Gastroesophageal sphincter (tissue), 3 donors: Measurements from ENCODE around the gene BLOC1S6.

ENCODE experiments used
- CTCF ChIP-seq, 4 experiments: fragments of 200-600 bp in 2 of 4; fragments of 450-650 bp in 2 of 4; sonication (generic) in 1 of 4; IDR thresholded peaks; one replicate each; pipeline ENCODE4 v1.5.1; 2017 to 2019; ENCODE audit warnings: antibody characterized with exemption in 4 of 4, mild to moderate bottlenecking in 2 of 4, moderate library complexity in 2 of 4
- EP300 ChIP-seq: sonication (generic); formaldehyde crosslinking; IDR thresholded peaks from one replicate; pipeline ENCODE4 v1.6.1; 2017; ENCODE audit warnings: antibody characterized with exemption, mild to moderate bottlenecking
- POLR2A ChIP-seq, 2 donors: fragments of 450-650 bp; IDR thresholded peaks; one replicate each; pipeline ENCODE4 v1.6.1; 2017; ENCODE audit warnings: antibody characterized with exemption in 2 of 2, mild to moderate bottlenecking in 2 of 2, moderate library complexity in 1 of 2
- POLR2AphosphoS5 ChIP-seq: sonication (generic); formaldehyde crosslinking; IDR thresholded peaks from one replicate; pipeline ENCODE4 v1.6.1; 2017; ENCODE audit warnings: antibody characterized with exemption

- TF ChIP-seq CTCF (IDR thresholded peaks at IDR 0.05), result no peak
- no peak for TF ChIP-seq POLR2A (IDR thresholded peaks at IDR 0.05)
- no peak for TF ChIP-seq POLR2AphosphoS5
- TF ChIP-seq EP300, result no peak
Observed at GRCh38 chr15:45539680-45540079, 47.5 kb upstream of the BLOC1S6 start.
